Karpas-422 (cell line): ENCODE results near the gene RAD51B. TPM values are rescaled to one million over a fixed set of nuclear protein-coding genes. Genes with fewer than 3 reads are reported as not detected.

Experiments used
- DNase-seq: peaks from one replicate; pipeline ENCODE4 v3.0.0-alpha.2; 2015
- H2AFZ ChIP-seq: fragments of 200-600 bp; sonication (generic); 2 replicates; pipeline ENCODE4 v1.6.1; 2014; ENCODE audit warnings: antibody characterized with exemption, low read length, mixed read lengths
- H3K27ac ChIP-seq: fragments of 200-600 bp; sonication (generic); 2 replicates; pipeline ENCODE4 v1.5.1; 2014; ENCODE audit warnings: mild to moderate bottlenecking, low read length, moderate library complexity
- H3K27me3 ChIP-seq: fragments of 200-600 bp; sonication (generic); 2 replicates; pipeline ENCODE4 v1.6.1; 2014; ENCODE audit warnings: low read length, mixed read lengths
- H3K36me3 ChIP-seq: fragments of 200-600 bp; sonication (generic); 2 replicates; pipeline ENCODE4 v1.6.1; 2014; ENCODE audit warnings: low read length, mixed read lengths; ENCODE audit not compliant: insufficient read depth
- H3K4me1 ChIP-seq: fragments of 200-600 bp; sonication (generic); 2 replicates; pipeline ENCODE4 v1.6.1; 2014; ENCODE audit warnings: mild to moderate bottlenecking, low read length, mixed read lengths
- H3K4me2 ChIP-seq: fragments of 200-600 bp; sonication (generic); 2 replicates; pipeline ENCODE4 v1.6.1; 2014; ENCODE audit warnings: low read length, low read depth, mild to moderate bottlenecking; ENCODE audit not compliant: poor library complexity, severe bottlenecking
- H3K4me3 ChIP-seq: fragments of 200-600 bp; sonication (generic); 2 replicates; pipeline ENCODE4 v1.5.1; 2014; ENCODE audit warnings: mild to moderate bottlenecking, antibody characterized with exemption, low read length, mixed read lengths
- H3K79me2 ChIP-seq: fragments of 200-600 bp; sonication (generic); 2 replicates; pipeline ENCODE4 v1.6.1; 2014; ENCODE audit warnings: mild to moderate bottlenecking, low read length, mixed read lengths
- H3K9ac ChIP-seq: fragments of 200-600 bp; sonication (generic); 2 replicates; pipeline ENCODE4 v1.6.0; 2014; ENCODE audit warnings: low read length
- H3K9me2 ChIP-seq: fragments of 200-600 bp; sonication (generic), shearing (Covaris generic); replicated peaks from 2 replicates; pipeline ENCODE4 v1.6.0; 2014; ENCODE audit warnings: mild to moderate bottlenecking, low read length, moderate library complexity; ENCODE audit not compliant: insufficient read depth
- H3K9me3 ChIP-seq: fragments of 300-700, 200-600 bp; sonication (generic); 2 replicates; pipeline ENCODE4 v1.6.1; 2014; ENCODE audit warnings: low read length, mixed read lengths
- H4K20me1 ChIP-seq: fragments of 200-600 bp; sonication (generic); 2 replicates; pipeline ENCODE4 v1.6.1; 2014; ENCODE audit warnings: mild to moderate bottlenecking, antibody characterized with exemption, low read length, low read depth; ENCODE audit not compliant: insufficient read depth
- total RNA-seq: library from RNA; depleted of rRNA; stranded (reverse); fragments of >200 nt; shearing (Covaris generic); gene quantifications from 2 replicates; pipeline ENCODE4 v1.2.3, GENCODE V29; 2014; ENCODE audit warnings: low replicate concordance

Gene RAD51B
- total RNA-seq, 1 experiment from 2014 or later: 107 TPM

DNA sequence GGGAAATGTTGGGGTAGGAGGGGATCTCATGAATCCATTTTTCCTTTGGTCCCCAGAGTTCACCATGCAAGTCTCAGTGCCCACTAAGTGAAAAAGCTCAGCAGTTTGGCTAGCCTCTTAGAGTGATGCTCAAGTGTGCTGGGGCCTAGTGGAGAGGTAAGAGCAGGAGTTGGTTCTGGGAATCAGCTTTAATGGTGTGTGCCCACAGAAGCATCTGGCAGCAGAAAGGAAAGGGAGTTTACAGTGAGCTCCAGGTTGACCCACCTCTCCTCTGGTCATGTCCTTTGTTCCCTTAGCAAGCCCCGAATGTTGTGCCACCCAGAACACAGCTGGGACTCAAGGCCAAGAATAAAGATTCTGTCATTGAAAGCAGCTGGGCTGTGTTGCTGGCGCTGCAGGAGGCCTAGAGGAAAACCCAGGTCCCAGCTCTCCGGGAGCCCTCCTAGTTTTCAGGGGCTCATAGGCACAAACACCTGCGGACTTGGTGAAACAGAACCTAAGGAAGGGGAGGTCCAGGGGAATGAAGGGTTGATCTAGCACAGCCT is 652.5 kb downstream of the RAD51B start:
- no peak for DNase-seq
- no peak overlapping the region for H3K27ac ChIP-seq
- H3K4me3 ChIP-seq: no peak overlapping the region
- peaks cover 13% of the 10 kb centered on the region for H3K4me1 ChIP-seq
- H3K9ac ChIP-seq: no peak overlapping the region
- H3K27me3 ChIP-seq: no peaks in the 10 kb centered on the region
- H4K20me1 ChIP-seq: peaks cover 5% of the 10 kb centered on the region; the same call in 1 of the 2 replicates
- H2AFZ ChIP-seq: no peak overlapping the region
- no peaks in the 10 kb centered on the region for H3K36me3 ChIP-seq
- no peaks in the 10 kb centered on the region for H3K9me2 ChIP-seq
- H3K4me2 ChIP-seq: peak overlapping the region; percentile 34
- H3K9me3 ChIP-seq: no peaks in the 10 kb centered on the region
- no peaks in the 10 kb centered on the region for H3K79me2 ChIP-seq

DNA sequence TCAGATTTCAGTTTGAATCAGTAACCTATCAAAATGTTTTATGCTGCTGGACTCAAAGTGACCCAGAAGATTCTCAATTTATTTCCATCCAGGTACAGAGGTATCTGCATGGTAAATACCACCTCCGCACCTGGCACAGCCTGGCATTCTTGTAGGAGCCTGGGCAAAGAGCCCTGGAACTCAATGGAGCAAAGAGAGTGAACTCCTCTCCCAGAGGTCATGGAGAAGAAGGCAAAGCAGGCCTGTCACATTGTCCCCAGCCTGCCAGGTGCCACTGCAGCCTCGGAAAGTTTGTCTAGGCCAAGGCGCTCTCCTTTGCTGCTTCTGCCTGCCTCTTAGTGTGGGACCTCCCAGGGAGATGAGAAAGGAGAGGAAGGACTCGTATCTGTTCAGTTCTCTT is 653.5 kb downstream of the RAD51B start:
- DNase-seq: no peak
- H3K79me2 ChIP-seq: no peaks in the 10 kb centered on the region
- H3K27ac ChIP-seq: no peak overlapping the region
- H2AFZ ChIP-seq: no peak overlapping the region
- peaks cover 13% of the 10 kb centered on the region for H3K4me1 ChIP-seq
- H3K27me3 ChIP-seq: no peaks in the 10 kb centered on the region
- no peaks in the 10 kb centered on the region for H3K36me3 ChIP-seq
- no peaks in the 10 kb centered on the region for H3K9me3 ChIP-seq
- H3K4me2 ChIP-seq: no peak overlapping the region
- H3K9me2 ChIP-seq: no peaks in the 10 kb centered on the region
- no peak overlapping the region for H3K9ac ChIP-seq
- no peak overlapping the region for H3K4me3 ChIP-seq
- no peaks in the 10 kb centered on the region for H4K20me1 ChIP-seq

DNA sequence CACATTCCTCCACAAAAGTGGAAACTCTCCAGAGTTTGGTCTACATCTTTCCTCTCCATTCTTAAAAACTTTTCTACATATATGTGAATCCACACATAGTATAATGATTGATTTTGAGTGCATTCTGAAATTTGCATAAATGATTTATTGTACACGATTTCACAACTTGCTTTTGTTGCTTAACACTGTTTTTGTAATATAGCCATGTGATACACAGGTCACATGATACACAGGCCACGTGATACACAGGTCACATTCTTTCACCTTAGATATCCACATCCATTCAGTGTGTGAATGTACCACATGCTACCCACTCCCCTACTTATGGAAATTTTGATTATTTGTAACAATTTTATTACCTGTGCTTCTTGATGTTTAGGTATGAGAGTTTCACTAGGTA is 654.2 kb downstream of the RAD51B start:
- H3K79me2 ChIP-seq: no peaks in the 10 kb centered on the region
- H2AFZ ChIP-seq: no peak overlapping the region

DNA sequence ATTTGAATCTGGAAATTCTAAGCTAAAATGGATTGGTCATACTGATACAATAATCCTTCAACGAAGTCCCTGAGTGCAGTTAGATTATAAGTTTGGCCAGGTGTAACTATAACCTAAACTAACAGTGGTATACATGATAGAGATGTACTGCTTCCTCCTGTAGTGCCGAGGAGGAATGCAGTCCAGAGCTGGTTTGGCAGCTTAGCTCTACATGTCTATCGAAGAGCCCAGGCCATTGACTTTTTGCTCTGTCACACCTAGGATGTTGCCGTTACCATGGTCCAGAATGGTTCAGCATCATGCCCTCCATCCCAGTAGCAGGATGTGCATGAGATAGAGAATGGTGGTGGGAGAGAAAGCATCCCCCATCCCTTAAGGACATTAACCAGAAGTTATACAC is 655.2 kb downstream of the RAD51B start:
- H3K27me3 ChIP-seq: no peaks in the 10 kb centered on the region
- H3K9me3 ChIP-seq: no peaks in the 10 kb centered on the region
- no peak for DNase-seq
- no peak overlapping the region for H3K9ac ChIP-seq
- H3K36me3 ChIP-seq: no peaks in the 10 kb centered on the region
- no peaks in the 10 kb centered on the region for H3K79me2 ChIP-seq
- H3K27ac ChIP-seq: no peak overlapping the region
- H3K4me2 ChIP-seq: no peak overlapping the region
- H3K9me2 ChIP-seq: no peaks in the 10 kb centered on the region
- no peak overlapping the region for H2AFZ ChIP-seq
- H3K4me3 ChIP-seq: no peak overlapping the region
- peaks cover 13% of the 10 kb centered on the region for H3K4me1 ChIP-seq
- no peaks in the 10 kb centered on the region for H4K20me1 ChIP-seq

More for the DNA sequence above, 654.2 kb downstream of the RAD51B start:
- peak; percentile 70 for DNase-seq
- Histone ChIP-seq H3K9ac (no peak overlapping the region), H3K27me3 (no peaks in the 10 kb centered on the region), H3K4me1 (peaks cover 13% of the 10 kb centered on the region), H3K36me3 (no peaks in the 10 kb centered on the region), H3K9me3 (no peaks in the 10 kb centered on the region), H3K4me2 (no peak overlapping the region), H4K20me1 (no peaks in the 10 kb centered on the region), H3K27ac (no peak overlapping the region), H3K9me2 (no peaks in the 10 kb centered on the region), H3K4me3 (no peak overlapping the region)

DNA sequence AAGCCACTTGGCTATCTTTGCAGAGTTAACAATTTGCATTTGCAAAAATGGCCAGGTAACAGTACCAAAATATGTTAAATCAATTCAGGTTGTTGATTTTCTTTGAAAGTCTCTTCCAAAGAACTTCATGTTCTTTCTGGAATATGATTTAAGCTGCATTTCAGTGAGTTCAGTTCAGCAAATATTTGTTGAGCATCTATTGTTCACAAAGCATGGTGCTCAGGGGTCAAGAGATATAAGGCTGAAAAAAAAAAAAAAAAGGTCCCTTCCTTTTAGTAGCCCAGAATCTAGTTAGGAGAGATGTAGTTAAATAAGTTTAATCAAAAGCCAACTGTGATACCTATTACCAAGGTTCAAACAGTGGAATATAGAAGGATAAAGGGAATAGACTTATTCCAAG is 656.2 kb downstream of the RAD51B start:
- no peak for DNase-seq
- Histone ChIP-seq H4K20me1 (no peaks in the 10 kb centered on the region), H3K9me2 (no peaks in the 10 kb centered on the region), H3K27me3 (no peaks in the 10 kb centered on the region), H3K9ac (no peak overlapping the region), H3K9me3 (no peaks in the 10 kb centered on the region), H3K79me2 (no peaks in the 10 kb centered on the region), H2AFZ (no peak overlapping the region), H3K4me2 (no peak overlapping the region), H3K4me1 (peaks cover 13% of the 10 kb centered on the region), H3K36me3 (no peaks in the 10 kb centered on the region), H3K4me3 (no peak overlapping the region), H3K27ac (no peak overlapping the region)

DNA sequence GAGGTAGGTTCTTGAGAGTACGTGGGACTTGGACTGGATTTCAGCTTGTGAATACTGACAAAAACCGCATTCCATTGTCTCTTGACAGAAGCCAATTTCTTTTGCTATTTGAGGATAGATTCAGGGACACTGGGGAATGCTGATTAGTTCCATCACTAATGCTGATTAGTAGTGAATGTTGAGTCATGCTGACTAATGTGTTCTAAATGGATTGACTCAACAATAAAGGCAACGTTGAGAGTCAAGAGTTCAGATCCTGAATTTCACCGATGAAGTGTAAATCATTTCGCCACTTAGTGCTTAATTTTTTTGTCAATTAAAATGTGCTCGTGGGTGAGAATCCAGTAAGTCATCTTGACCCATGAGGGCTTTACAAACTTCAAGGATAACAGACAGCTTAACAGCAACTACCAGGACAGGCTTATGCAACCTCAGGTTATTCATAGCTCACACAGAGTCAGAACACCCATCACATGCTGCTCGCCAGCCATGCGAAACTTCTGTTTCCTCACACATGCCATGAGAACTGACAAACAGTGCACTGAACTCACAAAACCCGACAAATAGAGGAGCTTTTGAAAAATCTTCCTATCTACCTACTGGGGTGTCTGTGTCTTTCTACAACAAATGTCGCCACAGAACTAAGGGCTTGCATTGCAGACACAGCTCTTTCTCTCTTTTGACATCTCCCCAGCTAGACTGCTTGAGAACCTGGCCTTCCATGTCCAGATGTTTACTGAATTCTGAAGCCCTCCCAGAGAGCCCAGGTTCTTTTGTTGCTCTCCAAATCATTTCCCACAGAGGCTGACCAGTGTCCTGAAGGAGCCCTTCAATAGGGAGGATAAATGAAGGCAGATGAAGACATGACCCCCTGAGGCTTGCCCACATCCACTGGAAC is 656.9 kb downstream of the RAD51B start:
- Histone ChIP-seq H3K9ac (no peak overlapping the region), H4K20me1 (no peaks in the 10 kb centered on the region), H3K27ac (no peak overlapping the region), H3K79me2 (no peaks in the 10 kb centered on the region), H2AFZ (no peak overlapping the region), H3K27me3 (no peaks in the 10 kb centered on the region), H3K9me3 (no peaks in the 10 kb centered on the region), H3K4me2 (no peak overlapping the region), H3K36me3 (no peaks in the 10 kb centered on the region), H3K4me1 (peaks cover 6% of the 10 kb centered on the region), H3K4me3 (no peak overlapping the region), H3K9me2 (no peaks in the 10 kb centered on the region)
- no peak for DNase-seq

DNA sequence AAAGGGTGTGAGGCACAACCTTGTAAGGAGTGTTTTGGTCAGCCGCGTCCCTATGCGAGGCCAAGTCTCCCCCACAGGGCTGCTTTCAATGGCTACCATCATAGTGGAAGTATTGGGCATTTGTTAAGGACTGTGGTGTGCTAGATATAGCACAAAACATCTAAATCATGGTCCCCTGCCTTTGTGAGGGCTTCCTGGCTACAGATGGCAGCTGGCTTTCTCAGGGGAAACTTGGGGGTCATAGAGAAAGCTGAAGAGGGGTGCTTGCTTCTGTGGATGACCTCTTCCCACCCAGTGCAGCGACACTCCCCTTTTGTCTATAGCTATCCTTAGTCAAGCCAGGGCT is 657.5 kb downstream of the RAD51B start:
- H4K20me1 ChIP-seq: no peaks in the 10 kb centered on the region
- DNase-seq: no peak
- no peak overlapping the region for H2AFZ ChIP-seq
- H3K4me3 ChIP-seq: no peak overlapping the region
- no peak overlapping the region for H3K27ac ChIP-seq
- no peaks in the 10 kb centered on the region for H3K27me3 ChIP-seq
- H3K4me2 ChIP-seq: no peak overlapping the region
- H3K4me1 ChIP-seq: peaks cover under 1% of the 10 kb centered on the region; the same call in 1 of the 2 replicates
- no peaks in the 10 kb centered on the region for H3K36me3 ChIP-seq
- H3K79me2 ChIP-seq: no peaks in the 10 kb centered on the region
- no peaks in the 10 kb centered on the region for H3K9me2 ChIP-seq
- no peaks in the 10 kb centered on the region for H3K9me3 ChIP-seq
- no peak overlapping the region for H3K9ac ChIP-seq

DNA sequence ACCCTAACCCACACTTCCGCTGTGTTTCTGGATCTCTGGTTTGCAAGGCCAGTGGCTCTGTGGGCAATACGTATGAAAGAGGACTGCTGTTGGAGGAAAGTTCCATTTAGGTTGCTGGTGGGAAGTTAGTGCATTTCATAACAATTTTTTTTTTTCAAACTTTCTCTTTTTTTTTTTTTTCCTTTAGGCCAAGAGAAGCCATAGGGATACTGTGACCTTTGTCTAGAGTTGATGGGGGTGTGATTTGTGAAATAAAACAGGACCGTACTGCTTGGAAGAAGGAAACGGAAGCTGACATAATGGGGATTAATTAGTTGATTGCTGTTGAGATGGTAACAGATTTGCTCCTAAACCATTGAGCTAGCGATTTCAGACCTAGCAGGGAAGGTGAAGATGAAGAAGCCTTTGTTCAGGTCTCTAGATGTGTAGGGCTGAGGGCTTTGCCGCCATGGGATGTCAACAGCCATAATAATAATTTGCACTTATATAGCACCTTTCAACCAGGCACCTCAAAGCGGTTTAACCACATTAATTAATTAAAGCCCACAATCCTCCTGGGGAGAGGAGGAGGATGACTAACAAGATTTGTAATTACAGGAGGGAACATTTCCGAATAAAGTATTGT is 658.0 kb downstream of the RAD51B start:
- no peak overlapping the region for H2AFZ ChIP-seq
- no peak overlapping the region for H3K4me2 ChIP-seq
- H3K9me2 ChIP-seq: no peaks in the 10 kb centered on the region
- no peak overlapping the region for H3K9ac ChIP-seq
- H3K36me3 ChIP-seq: no peaks in the 10 kb centered on the region
- no peak for DNase-seq
- no peaks in the 10 kb centered on the region for H4K20me1 ChIP-seq
- H3K9me3 ChIP-seq: no peaks in the 10 kb centered on the region
- H3K27me3 ChIP-seq: no peaks in the 10 kb centered on the region
- H3K79me2 ChIP-seq: no peaks in the 10 kb centered on the region
- no peak overlapping the region for H3K27ac ChIP-seq
- no peak overlapping the region for H3K4me3 ChIP-seq
- no peaks in the 10 kb centered on the region for H3K4me1 ChIP-seq
